NT2/D1 (cell line): ENCODE measurements around the gene EP400.

Experiments
- DNase-seq: peaks from one replicate; pipeline ENCODE4 v3.0.0-alpha.2; 2011; ENCODE audit warnings: low read depth, low spot score
- H3K27me3 ChIP-seq: 2 replicates; pipeline ENCODE4 v1.6.0; 2011; ENCODE audit warnings: mild to moderate bottlenecking; ENCODE audit not compliant: insufficient read length, insufficient read depth
- H3K36me3 ChIP-seq: 2 replicates; pipeline ENCODE4 v1.6.1; 2011; ENCODE audit warnings: mild to moderate bottlenecking, low read length, mixed read lengths; ENCODE audit not compliant: insufficient read depth, insufficient read length
- H3K4me1 ChIP-seq: 2 replicates; pipeline ENCODE4 v1.5.1; 2011; ENCODE audit not compliant: insufficient read depth, insufficient read length
- H3K4me3 ChIP-seq: 2 replicates; pipeline ENCODE4 v1.5.1; 2011; ENCODE audit warnings: low read depth; ENCODE audit not compliant: insufficient read length
- H3K9ac ChIP-seq: 2 replicates; pipeline ENCODE4 v1.6.0; 2011; ENCODE audit warnings: low read depth; ENCODE audit not compliant: insufficient read length
- H3K9me3 ChIP-seq: 2 replicates; pipeline ENCODE4 v1.5.1; 2011; ENCODE audit warnings: mild to moderate bottlenecking, low read length; ENCODE audit not compliant: insufficient read depth
- SUZ12 ChIP-seq: IDR thresholded peaks from 2 replicates; pipeline ENCODE4 v1.6.1; 2011; ENCODE audit not compliant: insufficient read length, insufficient read depth; ENCODE audit errors: extremely low read depth
- YY1 ChIP-seq: IDR thresholded peaks from 2 replicates; pipeline ENCODE4 v1.6.1; 2011; ENCODE audit not compliant: insufficient read length, insufficient read depth
- ZNF274 ChIP-seq: IDR thresholded peaks from 2 replicates; pipeline ENCODE4 v1.6.1; 2011; ENCODE audit warnings: mild to moderate bottlenecking, low read depth, low read length

Gene EP400

GRCh38 chr12:132118876-132119275, 169.1 kb downstream of the EP400 start:
- Histone ChIP-seq H3K4me1 (no peaks in the 10 kb centered on the region), H3K4me3 (no peak overlapping the region), H3K36me3 (peaks cover 81% of the 10 kb centered on the region), H3K9ac (no peak overlapping the region), H3K27me3 (no peaks in the 10 kb centered on the region), H3K9me3 (no peaks in the 10 kb centered on the region)
- TF ChIP-seq ZNF274 (no peak), SUZ12 (no peak), YY1 (no peak)
- DNase-seq = no peak

- peaks cover 82% of the 10 kb centered on the region for H3K36me3 ChIP-seq
- no peak overlapping the region for H3K4me3 ChIP-seq
- no peaks in the 10 kb centered on the region; the same call in 1 of the 2 replicates for H3K9me3 ChIP-seq
- no peaks in the 10 kb centered on the region for H3K27me3 ChIP-seq
- TF ChIP-seq YY1 = no peak
- no peak for TF ChIP-seq SUZ12
- TF ChIP-seq ZNF274 = no peak
- H3K4me1 ChIP-seq = no peaks in the 10 kb centered on the region
- H3K9ac ChIP-seq = no peak overlapping the region
- DNase-seq = no peak
These were observed 171.5 kb downstream of the EP400 start for GRCh38 chr12:132121283-132121682.

GRCh38 chr12:132123970-132124765, 174.4 kb downstream of the EP400 start:
- TF ChIP-seq YY1 (no peak), SUZ12 (no peak)
- Histone ChIP-seq H3K4me1 (no peaks in the 10 kb centered on the region), H3K9ac (no peak overlapping the region), H3K36me3 (peaks cover 84% of the 10 kb centered on the region), H3K27me3 (no peaks in the 10 kb centered on the region), H3K9me3 (peaks cover 26% of the 10 kb centered on the region), H3K4me3 (no peak overlapping the region)
- DNase-seq = no peak

GRCh38 chr12:132124766-132125425, 175.2 kb downstream of the EP400 start:
- H3K4me3 ChIP-seq = no peak overlapping the region
- H3K9ac ChIP-seq = no peak overlapping the region
- TF ChIP-seq ZNF274 = no peak
- peaks cover 26% of the 10 kb centered on the region for H3K9me3 ChIP-seq
- H3K4me1 ChIP-seq = no peaks in the 10 kb centered on the region
- peaks cover 83% of the 10 kb centered on the region for H3K36me3 ChIP-seq
- DNase-seq = no peak
- H3K27me3 ChIP-seq = no peaks in the 10 kb centered on the region

GRCh38 chr12:132125736-132126135, 176.0 kb downstream of the EP400 start:
- Histone ChIP-seq H3K9ac (no peak overlapping the region), H3K4me3 (no peak overlapping the region), H3K9me3 (peaks cover 26% of the 10 kb centered on the region), H3K27me3 (no peaks in the 10 kb centered on the region), H3K36me3 (peaks cover 76% of the 10 kb centered on the region), H3K4me1 (no peaks in the 10 kb centered on the region)
- DNase-seq = no peak
- TF ChIP-seq SUZ12 = no peak
- no peak for TF ChIP-seq ZNF274
- TF ChIP-seq YY1 = no peak

GRCh38 chr12:132127041-132127440, 177.3 kb downstream of the EP400 start:
- TF ChIP-seq SUZ12 = no peak
- no peak for TF ChIP-seq YY1
- no peak for TF ChIP-seq ZNF274
- H3K9ac ChIP-seq = no peak overlapping the region
- DNase-seq = no peak
- H3K4me3 ChIP-seq = no peak overlapping the region
- H3K27me3 ChIP-seq = no peaks in the 10 kb centered on the region
- H3K9me3 ChIP-seq = peaks cover 26% of the 10 kb centered on the region
- H3K4me1 ChIP-seq = no peaks in the 10 kb centered on the region
- H3K36me3 ChIP-seq = peaks cover 66% of the 10 kb centered on the region

GRCh38 chr12:132129007-132129406, 179.3 kb downstream of the EP400 start:
- Histone ChIP-seq H3K27me3 (no peaks in the 10 kb centered on the region), H3K9ac (no peak overlapping the region), H3K4me1 (peaks cover 2% of the 10 kb centered on the region), H3K9me3 (peaks cover 26% of the 10 kb centered on the region), H3K4me3 (no peak overlapping the region), H3K36me3 (peaks cover 48% of the 10 kb centered on the region)
- no peak for DNase-seq
- TF ChIP-seq ZNF274 (no peak), SUZ12 (no peak), YY1 (no peak)
